Cardiac septum (tissue), 1 donor: ENCODE data around the gene PRDM15. TPM values are rescaled to one million over a fixed set of nuclear protein-coding genes. Genes with fewer than 3 reads are reported as not detected.

Source experiments
- DNase-seq: peaks from one replicate; pipeline ENCODE4 v3.0.0-alpha.2; 2020; ENCODE audit warnings: low spot score
- intact Hi-C: fragments of 100-400 bp; cut with DNase I; formaldehyde crosslinking; loops from one replicate; pipeline ENCODE4 v1.14.0; 2022
- total RNA-seq: library from RNA; stranded (reverse); fragmentation: NEBNext Ultra II Directional; extraction: Animal tissue kit (Norgen Biotek cat#: 25700); gene quantifications from one replicate; pipeline ENCODE4 v1.2.1, GENCODE V29; 2021
- donor health status: DM: no; HTN: no; CAD: no.

The PRDM15 gene
- total RNA-seq, 1 donor from 2014 or later = 3.5 TPM

DNA sequence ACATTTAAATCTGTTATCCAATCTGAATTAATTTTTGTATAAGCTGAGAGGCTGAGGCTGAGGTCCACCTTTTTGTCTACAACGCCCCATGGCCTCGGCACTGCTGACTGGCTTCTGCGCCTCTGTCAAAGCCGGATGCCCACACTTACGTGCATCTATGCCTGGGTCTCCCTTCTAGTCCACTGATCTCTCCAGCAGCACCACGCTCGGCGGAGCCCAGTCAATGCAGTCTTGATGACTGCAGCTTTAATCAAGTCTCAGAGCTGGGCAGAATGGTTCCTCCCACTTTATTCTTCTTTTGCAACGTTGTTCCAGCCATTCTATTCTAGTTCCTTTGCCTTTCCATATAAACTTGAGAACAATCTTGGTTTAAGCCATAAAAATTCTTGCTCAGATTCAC, 9.4 kb downstream of the PRDM15 start:
- intact Hi-C loops = no loop called here
- no peak for DNase-seq

DNA sequence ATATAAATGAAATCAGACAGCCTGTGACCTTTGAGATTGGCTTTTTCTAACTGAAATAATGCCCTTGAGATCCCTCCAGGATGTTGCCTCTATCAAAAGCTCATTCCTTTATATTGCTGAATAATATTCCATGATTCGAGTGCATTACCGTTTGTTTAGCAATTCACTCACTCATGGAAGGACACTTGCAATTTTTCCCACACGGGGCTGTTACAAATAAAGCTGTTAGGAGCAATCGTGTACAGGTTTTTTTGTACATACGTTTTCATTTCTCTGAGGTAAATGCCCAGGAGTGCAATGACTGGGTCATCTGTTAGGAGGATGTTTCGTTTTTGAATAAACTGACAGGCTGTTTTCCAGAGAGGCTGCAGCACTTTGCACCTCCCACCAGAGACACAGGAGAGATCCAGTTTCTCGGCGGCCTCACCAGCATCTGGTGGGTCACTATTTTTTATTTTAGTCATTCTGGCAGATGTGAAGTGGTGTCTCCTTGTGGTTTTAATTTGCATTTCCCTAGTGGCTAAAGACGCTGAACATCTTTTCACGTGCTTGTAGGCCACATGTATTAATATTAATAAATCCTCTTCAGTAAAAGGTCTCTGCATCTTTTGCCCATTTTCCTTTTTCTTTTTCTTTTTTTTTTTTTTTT, 11.0 kb downstream of the PRDM15 start:
- intact Hi-C loops = no loop called here
- no peak for DNase-seq

DNA sequence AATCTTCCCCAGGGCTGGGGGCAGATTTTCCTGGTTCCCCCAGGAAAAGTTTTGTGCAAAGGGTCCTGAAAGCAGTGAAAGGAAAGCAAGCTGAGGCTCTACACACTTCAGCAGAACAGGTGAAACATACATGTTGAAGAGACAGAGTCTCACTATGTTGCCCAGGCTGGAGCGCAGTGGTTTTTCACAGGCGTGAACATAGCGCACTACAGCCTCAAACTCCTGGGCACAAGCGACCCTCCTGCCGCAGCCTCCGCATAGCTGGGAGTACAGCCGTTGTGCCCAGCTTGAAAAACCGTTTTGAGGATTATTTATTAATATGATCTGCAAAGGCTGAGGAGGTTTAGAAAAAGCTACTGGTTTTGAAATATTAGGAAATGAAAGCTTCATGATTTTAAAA, 11.8 kb downstream of the PRDM15 start:
- no peak for DNase-seq
- intact Hi-C loops = no loop called here

- intact Hi-C loops = no loop called here
Observed at GRCh38 chr21:41866274-41866809, 12.8 kb downstream of the PRDM15 start.

GRCh38 chr21:41865002-41865777, 14.0 kb downstream of the PRDM15 start:
- intact Hi-C loops = no loop called here
- DNase-seq = peak; percentile 70

More at GRCh38 chr21:41866274-41866809, 12.8 kb downstream of the PRDM15 start:
- DNase-seq = no peak

GRCh38 chr21:41864311-41865001, 14.7 kb downstream of the PRDM15 start:
- peak; percentile 38 for DNase-seq

DNA sequence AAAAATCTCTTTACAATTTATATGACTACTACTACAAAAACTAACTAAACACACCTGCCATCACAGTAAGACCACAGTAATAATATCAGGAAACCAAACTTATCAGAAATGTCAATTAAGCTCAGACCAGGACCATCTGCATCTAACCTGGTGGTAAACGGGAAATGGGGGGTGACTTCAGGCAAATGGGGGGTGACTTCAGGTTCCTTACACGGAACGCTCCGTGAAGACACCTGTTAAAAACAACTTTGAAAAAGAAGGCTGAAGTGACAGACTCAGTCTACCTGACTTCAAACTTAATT, 15.8 kb downstream of the PRDM15 start:
- intact Hi-C loops = no loop called here
- no peak for DNase-seq

More at GRCh38 chr21:41864311-41865001, 14.7 kb downstream of the PRDM15 start:
- intact Hi-C loops = no loop called here

- peak; percentile 19 for DNase-seq
- intact Hi-C loops = no loop called here
Observed at GRCh38 chr21:41861987-41862386, 17.2 kb downstream of the PRDM15 start.

DNA sequence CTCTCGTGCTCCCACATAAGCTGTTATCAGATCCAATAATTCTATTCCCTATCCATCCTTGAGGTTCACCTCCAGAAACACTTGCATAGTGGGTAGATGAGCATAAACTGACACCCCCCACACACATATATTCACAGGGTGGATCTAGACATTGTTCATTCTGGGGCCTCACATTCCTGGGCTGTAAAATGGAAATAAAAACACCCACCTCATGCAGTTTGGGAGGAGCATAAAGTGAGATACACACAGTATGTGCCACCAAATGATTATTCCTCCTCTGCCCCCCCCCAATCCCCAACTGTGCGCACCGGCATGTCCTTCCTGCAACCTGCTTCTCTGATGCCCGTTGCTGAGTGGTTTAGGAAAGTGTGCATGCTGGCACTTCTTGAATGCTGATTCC, 17.9 kb downstream of the PRDM15 start:
- intact Hi-C loops = no loop called here
- DNase-seq = peak; percentile 26

- peak; percentile 65 for DNase-seq
- intact Hi-C loops = no loop called here
Observed at GRCh38 chr21:41859297-41859980, 19.7 kb downstream of the PRDM15 start.

DNA sequence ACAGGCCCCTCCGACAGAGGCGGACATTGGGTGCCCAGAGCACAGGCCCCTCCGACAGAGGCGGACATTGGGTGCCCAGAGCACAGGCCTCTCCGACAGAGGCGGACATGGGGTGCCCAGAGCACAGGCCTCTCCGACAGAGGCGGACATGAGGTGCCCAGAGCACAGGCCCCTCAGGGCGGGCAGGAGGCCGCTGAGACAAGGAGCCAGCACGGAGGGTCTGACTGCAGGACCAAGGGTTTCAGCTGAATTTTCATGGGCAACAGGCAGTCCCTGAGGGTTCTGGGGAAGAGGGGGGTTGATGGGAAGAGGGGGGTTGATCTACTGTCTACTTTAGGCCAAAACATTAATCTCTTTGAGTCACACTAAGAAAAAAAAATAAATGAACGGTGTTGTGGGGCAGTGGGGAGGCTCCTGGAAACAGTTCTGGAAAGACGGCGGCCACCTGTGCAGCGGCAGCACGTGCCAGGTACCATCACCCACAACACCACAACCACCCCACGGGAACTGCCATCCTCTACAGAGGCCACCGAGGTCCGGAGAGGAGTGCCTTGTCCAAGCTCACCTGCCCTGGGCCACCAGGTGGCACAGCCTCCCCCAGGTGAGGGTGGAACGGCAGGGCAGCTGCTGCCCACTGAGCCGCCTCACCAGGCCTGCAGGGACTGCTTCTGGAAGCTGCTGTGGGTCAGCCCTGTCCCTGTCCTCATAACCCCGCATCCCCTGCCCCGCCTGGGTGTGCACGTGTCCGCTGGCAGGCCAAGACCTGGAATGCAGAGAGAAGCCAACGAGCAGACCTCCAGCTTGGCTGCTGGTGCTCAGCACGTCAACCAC, 20.5 kb downstream of the PRDM15 start:
- intact Hi-C loops = no loop called here
- DNase-seq = peak; percentile 73

DNA sequence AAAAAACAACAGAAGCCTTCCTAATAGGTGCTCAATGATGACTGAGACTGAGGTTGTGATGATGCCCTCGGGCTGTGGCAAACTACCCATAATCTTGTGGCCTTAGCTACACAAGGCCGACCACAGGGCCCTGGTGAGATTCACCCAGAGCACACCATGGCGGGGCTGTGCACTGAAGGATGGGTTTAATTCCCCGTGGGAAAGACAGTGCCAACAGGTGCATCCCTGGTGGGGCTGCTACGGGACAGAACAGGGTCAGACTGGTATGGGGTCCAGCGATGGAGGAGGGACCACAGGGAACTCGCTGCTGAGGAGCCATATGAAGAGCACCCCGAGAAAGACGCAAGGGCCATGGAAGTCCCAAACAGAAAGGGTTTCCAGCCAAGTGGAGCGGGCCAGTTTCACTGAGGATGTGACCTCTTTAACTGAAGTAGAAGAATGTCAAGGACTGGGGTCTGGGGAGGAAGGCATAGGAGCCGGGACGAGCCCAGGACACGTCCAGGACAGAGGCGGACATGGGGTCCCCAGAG, 21.3 kb downstream of the PRDM15 start:
- DNase-seq = peak; percentile 19
- intact Hi-C loops = no loop called here

- no peak for DNase-seq
- intact Hi-C loops = no loop called here
Observed at GRCh38 chr21:41856572-41856971, 22.6 kb downstream of the PRDM15 start.

DNA sequence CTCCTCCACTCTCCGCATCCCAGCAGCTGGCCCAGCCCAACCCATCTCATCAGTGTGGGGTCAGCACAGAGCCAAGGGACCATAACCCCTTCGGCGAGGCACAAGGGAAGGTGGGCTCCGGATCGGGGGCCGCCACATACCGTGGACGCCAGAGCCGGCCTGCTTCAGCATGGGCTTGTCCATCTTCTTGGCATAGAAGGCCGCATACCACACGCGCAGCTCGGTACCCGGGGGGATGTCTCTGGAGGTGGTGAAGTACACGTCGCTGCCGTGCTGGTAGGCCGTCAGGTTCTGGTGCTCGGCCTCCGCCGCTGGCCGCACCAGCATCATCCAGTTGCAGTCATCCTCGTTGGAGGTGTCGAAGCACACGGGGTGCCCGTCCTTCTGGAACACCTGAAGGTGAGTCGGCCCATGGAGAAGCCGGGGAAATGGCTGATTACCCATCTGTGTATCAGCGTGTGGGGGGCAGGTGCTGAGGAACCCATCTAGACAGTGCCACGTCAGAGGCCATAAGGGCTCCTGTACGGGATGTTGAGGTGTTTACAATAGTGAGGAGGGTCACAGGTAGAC, 24.6 kb downstream of the PRDM15 start:
- DNase-seq = no peak
- intact Hi-C loops = no loop called here

DNA sequence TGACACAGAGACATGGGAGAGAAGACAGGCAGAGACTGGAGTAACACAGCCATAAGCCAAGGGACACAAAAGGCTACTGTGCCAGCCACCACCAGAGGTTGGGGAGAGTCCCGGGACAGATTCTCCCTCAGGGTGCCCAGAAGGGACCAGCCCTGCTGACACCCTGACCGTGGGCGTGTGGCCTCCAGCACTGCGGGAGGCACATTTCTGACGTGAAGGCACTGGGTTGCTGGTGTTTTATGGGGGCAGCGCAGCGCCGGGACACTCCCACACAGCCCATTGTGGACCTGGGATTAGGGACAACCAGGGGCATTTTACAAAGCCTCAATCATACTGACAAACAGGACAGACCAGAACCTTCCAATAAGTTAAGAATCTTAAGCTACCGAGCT, 26.2 kb downstream of the PRDM15 start:
- no peak for DNase-seq
- intact Hi-C loops = no loop called here

DNA sequence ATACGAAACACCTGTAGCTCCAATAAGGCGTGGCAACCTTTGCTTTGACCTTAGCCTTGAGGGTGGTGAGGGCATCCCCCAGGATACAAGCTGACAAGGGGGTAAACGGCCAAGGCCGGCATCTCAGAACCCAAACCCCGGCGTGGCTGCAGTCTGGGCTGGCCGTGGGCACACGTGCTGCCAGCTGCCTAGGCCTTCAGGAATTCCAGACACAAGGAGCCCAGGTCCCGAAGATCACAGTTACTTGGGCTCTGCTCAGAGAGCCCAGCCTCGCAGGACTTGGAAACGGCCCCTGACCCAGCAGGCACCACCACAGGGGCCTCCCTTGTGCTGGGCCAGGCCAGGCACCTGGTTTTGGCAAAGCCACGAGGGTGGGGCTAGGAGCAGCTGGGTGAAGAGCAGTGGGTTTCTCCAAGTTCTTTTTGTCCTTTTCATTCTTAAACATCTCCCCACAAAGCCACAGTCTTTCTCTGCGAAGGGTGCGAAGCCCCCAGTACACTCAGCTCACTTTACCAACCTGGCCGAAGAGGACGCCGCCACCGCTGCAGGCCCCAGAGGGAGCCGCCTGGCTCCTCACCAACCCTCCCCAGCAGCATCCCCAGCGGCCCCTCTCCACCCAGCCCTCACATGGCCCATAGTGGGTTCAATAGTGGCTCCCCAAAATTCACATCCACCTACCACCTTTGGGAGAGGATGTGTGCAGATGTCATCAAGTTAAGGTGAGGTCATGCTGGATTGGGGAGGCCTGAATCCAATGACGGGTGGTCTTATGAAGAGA, 26.8 kb downstream of the PRDM15 start:
- intact Hi-C loops = no loop called here
- no peak for DNase-seq

DNA sequence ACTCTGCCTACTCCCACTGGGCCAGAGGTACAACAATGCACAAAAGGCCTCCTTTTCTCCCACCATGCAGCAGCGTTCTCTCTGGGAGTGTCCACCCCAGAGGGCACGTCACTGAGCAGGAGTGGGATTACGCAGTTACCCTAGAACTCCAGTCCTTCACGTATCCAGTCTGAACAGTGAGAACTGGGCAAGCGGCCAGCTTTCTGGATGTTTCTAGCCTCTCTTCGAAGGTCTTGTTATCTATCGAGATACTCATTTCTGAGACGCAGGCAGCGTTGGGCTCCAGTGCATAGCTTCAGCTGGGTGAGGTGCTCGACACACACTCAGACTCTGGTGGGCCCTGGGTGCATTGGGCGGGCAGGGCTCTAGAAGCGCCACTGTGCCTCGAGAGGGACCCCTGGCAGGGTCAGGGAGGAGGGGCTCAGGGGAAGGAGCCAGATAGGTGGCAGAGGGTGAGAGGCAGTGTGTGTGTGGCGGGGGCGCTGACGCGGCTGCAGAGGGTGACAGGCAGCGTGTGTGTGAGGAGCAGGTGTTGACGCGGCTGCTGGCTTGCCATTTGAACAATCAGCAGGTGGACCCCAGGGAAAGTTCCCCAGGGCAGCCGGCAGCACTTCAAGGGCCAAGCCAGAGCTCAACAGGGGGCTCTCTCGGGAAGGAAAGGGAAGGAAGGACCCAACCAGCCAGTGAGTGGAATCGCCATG, 27.9 kb downstream of the PRDM15 start:
- intact Hi-C loops = no loop called here
- no peak for DNase-seq
